GM12872 (cell line): Measurements from ENCODE around the gene C2CD2.

Experiments
- TF ChIP-seq, protein P1 (sequence below): IDR thresholded peaks from 3 replicates; pipeline ENCODE4 v1.5.1; 2011; ENCODE audit warnings: low read depth, mild to moderate bottlenecking, low read length, moderate library complexity; ENCODE audit not compliant: insufficient read depth

The C2CD2 gene

GRCh38 chr21:41871293-41872030 lies 82.4 kb downstream of the C2CD2 start:
- TF ChIP-seq, protein P1, sequence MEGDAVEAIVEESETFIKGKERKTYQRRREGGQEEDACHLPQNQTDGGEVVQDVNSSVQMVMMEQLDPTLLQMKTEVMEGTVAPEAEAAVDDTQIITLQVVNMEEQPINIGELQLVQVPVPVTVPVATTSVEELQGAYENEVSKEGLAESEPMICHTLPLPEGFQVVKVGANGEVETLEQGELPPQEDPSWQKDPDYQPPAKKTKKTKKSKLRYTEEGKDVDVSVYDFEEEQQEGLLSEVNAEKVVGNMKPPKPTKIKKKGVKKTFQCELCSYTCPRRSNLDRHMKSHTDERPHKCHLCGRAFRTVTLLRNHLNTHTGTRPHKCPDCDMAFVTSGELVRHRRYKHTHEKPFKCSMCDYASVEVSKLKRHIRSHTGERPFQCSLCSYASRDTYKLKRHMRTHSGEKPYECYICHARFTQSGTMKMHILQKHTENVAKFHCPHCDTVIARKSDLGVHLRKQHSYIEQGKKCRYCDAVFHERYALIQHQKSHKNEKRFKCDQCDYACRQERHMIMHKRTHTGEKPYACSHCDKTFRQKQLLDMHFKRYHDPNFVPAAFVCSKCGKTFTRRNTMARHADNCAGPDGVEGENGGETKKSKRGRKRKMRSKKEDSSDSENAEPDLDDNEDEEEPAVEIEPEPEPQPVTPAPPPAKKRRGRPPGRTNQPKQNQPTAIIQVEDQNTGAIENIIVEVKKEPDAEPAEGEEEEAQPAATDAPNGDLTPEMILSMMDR: no peak

- TF ChIP-seq, protein P1: no peak
These were observed 84.0 kb downstream of the C2CD2 start for GRCh38 chr21:41869771-41870170.

DNA sequence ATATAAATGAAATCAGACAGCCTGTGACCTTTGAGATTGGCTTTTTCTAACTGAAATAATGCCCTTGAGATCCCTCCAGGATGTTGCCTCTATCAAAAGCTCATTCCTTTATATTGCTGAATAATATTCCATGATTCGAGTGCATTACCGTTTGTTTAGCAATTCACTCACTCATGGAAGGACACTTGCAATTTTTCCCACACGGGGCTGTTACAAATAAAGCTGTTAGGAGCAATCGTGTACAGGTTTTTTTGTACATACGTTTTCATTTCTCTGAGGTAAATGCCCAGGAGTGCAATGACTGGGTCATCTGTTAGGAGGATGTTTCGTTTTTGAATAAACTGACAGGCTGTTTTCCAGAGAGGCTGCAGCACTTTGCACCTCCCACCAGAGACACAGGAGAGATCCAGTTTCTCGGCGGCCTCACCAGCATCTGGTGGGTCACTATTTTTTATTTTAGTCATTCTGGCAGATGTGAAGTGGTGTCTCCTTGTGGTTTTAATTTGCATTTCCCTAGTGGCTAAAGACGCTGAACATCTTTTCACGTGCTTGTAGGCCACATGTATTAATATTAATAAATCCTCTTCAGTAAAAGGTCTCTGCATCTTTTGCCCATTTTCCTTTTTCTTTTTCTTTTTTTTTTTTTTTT lies 85.6 kb downstream of the C2CD2 start:
- TF ChIP-seq, protein P1: no peak

GRCh38 chr21:41867313-41867712 lies 86.5 kb downstream of the C2CD2 start:
- TF ChIP-seq, protein P1: no peak

DNA sequence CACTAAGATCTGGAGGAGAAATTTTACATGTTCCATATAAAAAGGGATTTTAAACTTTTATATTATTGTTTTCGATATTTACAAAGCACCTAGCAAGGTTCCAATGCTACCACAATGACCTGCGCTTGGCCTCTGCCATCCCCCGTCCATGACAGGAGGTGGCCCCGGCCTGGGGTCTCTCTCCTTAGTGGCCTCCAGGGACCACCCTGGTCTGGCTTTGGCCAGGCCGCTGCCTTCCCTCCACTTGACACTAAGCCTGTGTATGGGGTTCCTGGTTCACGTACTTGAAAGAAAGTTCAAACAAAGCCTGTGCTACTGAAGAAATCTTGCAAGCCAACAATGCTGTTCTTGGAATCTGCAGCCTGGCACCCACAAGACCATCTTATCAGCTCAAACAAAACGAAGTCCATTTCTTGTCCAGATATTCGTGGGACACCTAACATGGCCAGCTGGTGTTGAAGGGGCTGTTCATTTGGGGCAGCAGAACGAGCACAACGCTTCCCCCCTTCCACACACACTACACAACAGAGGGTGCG lies 87.5 kb downstream of the C2CD2 start:
- TF ChIP-seq, protein P1: no peak

GRCh38 chr21:41865002-41865777 lies 88.6 kb downstream of the C2CD2 start:
- TF ChIP-seq, protein P1: no peak
